ENCODE data around the gene PTCD3. TPM values are rescaled to one million over a fixed set of nuclear protein-coding genes. Genes with fewer than 3 reads are reported as not detected.

The PTCD3 gene
- total RNA-seq, 6 experiments from 2014 or later = 59.5 to 75.4 (median 69.3) TPM

- no peak for DNase-seq
- Mint-ChIP-seq H3K4me1 (ENCODE audit: low read depth) (0 out of 2 replicates have a peak, but pooled peaks cover 3% of the 10 kb centered on the region), H3K9me3 (no peaks in the 10 kb centered on the region), H3K36me3 (ENCODE audit: low read depth) (peaks cover 32% of the 10 kb centered on the region), H3K27me3 (ENCODE audit: insufficient read depth) (no peaks in the 10 kb centered on the region; the same call in 1 of the 2 replicates), H3K27ac (no peak overlapping the region), H3K4me3 (no peak overlapping the region)
- no peak for TF ChIP-seq CTCF (IDR thresholded peaks at IDR 0.05)
Measured at GRCh38 chr2:86074811-86075210, 31.2 kb upstream of the PTCD3 start.

GRCh38 chr2:86075886-86076285, 30.1 kb upstream of the PTCD3 start:
- Mint-ChIP-seq H3K9me3 (no peaks in the 10 kb centered on the region), H3K27me3 (ENCODE audit: insufficient read depth) (no peaks in the 10 kb centered on the region; the same call in 1 of the 2 replicates), H3K36me3 (ENCODE audit: low read depth) (peaks cover 23% of the 10 kb centered on the region), H3K4me1 (ENCODE audit: low read depth) (0 out of 2 replicates have a peak, but pooled peaks cover 11% of the 10 kb centered on the region), H3K27ac (no peak overlapping the region), H3K4me3 (no peak overlapping the region)
- DNase-seq = no peak
- no peak for TF ChIP-seq CTCF (IDR thresholded peaks at IDR 0.05)

GRCh38 chr2:86078774-86079545, 27.1 kb upstream of the PTCD3 start:
- Mint-ChIP-seq H3K27me3 (ENCODE audit: insufficient read depth) (no peaks in the 10 kb centered on the region; the same call in 1 of the 2 replicates), H3K36me3 (ENCODE audit: low read depth) (peaks cover 11% of the 10 kb centered on the region)

GRCh38 chr2:86079981-86080911, 25.8 kb upstream of the PTCD3 start:
- H3K27ac Mint-ChIP-seq = 0 out of 2 replicates have a peak overlapping the region, but pooled peaks have one; percentile 9
- H3K27me3 Mint-ChIP-seq (ENCODE audit: insufficient read depth) = no peaks in the 10 kb centered on the region; the same call in 1 of the 2 replicates

More at GRCh38 chr2:86078774-86079545, 27.1 kb upstream of the PTCD3 start:
- Mint-ChIP-seq H3K9me3 (no peaks in the 10 kb centered on the region), H3K4me1 (ENCODE audit: low read depth) (0 out of 2 replicates have a peak, but pooled peaks cover 12% of the 10 kb centered on the region), H3K4me3 (no peak overlapping the region), H3K27ac (no peak overlapping the region)
- peak; percentile 70 for TF ChIP-seq CTCF (IDR thresholded peaks at IDR 0.05)
- no peak for DNase-seq

More at GRCh38 chr2:86079981-86080911, 25.8 kb upstream of the PTCD3 start:
- DNase-seq = peak; percentile 64
- Mint-ChIP-seq H3K4me3 (no peak overlapping the region), H3K9me3 (no peaks in the 10 kb centered on the region), H3K36me3 (ENCODE audit: low read depth) (peaks cover 11% of the 10 kb centered on the region), H3K4me1 (ENCODE audit: low read depth) (0 out of 2 replicates have a peak, but pooled peaks cover 12% of the 10 kb centered on the region)
- peak; percentile 89 for TF ChIP-seq CTCF (IDR thresholded peaks at IDR 0.05)

All from HFFc6 (cell line).